Activated CD8-positive, alpha-beta memory T cell treated with anti-CD3 and anti-CD28 coated beads, Interleukin-2, amount 50 U/mL, for 1 hour (primary cell): ENCODE measurements around the gene ARHGAP26.

Experiments used
- DNase-seq: peaks from one replicate; pipeline ENCODE4 v3.0.0-alpha.2; 2020; ENCODE audit errors: extremely low read depth

ARHGAP26 gene

DNA sequence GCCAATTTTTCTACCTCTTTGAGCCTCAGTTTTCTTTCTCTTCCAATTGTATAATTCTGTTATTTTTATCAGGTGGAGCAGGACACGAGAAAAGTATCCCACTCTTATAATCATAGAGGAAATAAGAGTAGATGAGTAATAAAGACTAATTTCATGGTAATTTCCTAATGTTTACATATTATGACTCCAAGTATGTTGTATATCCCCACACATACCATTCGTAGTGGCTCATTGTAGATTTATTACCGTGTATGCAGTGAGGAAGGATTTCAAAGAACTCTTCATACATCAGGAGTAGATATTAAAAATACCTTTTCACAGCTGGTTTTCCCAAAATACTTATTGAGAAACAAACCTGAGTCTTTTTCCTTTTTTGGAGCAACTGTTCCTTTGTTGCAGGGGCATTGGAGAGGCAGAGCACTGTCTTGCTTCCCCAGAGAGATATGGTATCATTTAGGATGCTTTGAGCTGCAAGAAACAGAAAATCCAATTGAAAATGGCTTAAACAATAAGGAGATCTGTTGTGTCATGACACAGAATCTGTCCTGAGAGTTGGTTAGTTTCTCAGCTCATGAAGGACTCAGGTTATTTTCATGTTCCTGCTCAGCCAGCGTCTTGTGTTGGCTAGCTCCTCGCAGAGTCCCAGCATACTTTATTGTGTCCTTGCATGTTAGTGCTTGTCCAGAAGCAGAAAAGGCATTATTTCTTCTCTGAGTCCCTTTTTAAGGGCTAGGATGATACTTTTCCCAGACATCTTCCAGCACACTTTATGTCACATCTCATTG is 291.2 kb downstream of the ARHGAP26 start:
- DNase-seq: no peak

DNA sequence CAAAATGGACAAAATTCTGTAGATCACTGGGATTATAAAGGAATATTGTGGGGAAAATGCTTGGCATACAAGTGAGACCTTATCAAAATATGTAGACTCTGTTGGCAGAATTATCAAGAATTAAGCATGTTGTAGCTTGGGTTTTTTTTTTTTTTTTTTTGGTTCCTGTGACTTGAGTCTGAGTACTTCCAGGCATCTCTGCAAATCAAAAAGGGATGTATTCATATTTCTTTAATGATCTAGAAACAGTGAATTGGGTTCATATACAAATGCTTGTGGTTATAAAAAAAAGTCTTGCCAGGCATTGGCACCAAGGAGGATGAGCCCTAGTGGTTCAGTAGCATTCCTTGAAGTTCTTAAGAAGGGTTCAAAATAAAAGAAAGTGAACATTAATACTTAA is 292.2 kb downstream of the ARHGAP26 start:
- DNase-seq: no peak

DNA sequence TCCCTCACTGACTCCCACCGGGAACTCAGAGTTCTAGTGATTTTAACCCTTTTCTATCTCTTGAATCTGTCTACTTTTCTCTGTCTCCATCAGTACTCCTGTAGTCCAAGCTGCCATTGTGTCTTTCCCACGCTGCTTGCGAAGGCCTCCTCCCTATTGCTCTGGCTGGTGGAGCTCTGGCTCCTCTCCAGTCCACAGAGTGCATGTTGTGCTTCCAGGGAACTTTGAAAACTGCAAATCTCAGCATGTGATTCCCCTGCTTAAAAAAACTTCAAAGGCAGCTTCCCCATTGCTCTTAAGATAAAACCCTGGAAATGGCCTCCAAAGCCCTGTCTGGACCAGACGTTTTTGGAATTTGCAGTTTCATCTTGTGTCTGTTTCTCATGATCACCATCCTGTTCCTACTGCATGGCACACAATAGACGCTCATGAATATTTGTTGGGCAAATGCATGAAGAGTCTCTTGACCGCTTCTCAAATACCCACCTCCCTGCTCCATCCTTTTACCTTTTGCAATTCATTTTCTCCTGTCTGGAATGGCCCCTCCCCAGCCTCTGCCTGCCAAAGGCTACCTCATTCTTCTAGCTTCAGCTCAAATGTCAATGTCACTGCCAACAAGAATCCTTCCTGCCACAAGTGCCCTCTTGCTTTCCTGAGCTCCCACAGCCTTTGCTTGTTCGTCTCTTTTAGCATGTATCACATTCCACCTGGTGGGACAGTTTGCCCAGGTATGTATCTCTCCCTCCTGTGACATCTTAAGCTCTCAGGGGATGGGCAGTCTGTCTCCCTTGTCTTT is 293.2 kb downstream of the ARHGAP26 start:
- DNase-seq: no peak

DNA sequence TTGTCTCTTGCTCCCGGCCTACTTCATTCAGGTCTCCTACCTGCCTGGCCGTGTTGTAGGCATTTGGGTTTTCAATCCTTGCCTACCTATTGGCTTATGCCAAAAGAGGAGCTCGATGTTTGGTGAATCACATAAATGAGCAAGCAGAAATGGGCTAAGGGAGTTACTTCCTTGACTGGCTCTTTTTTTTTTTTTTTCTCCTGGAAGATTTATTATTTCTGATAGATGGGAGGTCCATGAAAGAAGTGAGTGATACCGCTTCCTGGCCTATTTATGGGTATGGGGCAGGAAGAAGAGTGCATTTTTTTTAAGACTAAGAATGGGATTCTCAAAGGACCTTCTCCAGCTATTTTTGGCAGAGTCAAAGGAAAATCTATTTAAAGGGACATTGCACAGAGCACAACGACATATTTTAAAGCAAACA is 294.1 kb downstream of the ARHGAP26 start:
- DNase-seq: no peak

DNA sequence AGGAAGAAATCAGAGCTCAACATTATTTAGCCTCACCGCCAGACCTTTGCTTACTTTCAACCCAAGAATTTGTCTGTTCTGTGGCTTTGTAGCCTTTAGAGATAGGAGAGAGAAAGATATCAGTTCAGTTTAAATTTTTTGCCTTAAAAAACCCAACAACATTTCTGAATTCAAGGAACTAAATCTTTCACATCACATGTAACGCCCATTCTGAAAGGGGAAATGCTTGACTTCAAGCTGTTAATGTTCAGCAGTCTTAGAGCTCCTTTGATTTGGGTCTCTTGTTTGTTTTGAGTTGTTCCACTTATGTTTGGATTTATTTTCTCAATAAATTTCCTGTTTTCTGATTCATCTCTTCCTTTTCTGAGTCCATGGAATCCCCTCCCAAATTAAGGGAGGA is 294.5 kb downstream of the ARHGAP26 start:
- DNase-seq: no peak

DNA sequence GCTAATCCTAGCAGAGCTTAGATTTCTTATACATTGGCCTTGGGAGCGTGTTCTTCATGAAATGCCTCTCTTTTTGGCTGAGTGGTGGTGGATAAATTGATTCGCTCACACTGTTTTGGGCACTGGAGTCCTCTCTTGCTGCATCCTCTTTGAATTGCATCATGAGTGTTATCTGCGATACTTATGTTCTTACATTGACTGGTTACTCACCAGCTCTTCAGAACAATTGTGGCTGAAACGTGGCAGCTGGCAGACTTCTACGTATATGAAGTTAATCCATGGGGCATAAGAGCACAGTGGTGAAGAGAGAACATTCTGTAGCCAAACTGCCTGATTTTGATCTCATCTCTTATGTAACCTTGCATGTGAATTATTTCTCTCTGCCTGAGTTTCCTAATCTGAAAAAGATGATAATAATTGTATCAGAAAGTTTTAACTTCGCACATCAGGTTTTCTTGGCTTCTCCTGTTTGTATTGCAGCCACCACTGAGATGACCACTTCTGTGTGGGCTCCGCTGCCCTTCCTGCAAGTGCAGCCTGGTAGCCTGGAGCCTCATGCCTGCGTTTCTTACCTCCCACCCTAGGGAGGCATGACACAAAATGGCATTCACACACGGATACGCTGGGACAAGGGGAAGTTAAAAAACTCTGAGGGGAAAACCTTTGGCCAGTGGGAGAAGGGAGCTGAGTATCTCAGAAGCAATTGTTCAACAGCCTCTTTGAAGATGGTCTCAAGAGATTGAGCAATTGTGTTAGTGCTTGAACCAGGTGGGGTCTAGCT is 295.2 kb downstream of the ARHGAP26 start:
- no peak for DNase-seq

DNA sequence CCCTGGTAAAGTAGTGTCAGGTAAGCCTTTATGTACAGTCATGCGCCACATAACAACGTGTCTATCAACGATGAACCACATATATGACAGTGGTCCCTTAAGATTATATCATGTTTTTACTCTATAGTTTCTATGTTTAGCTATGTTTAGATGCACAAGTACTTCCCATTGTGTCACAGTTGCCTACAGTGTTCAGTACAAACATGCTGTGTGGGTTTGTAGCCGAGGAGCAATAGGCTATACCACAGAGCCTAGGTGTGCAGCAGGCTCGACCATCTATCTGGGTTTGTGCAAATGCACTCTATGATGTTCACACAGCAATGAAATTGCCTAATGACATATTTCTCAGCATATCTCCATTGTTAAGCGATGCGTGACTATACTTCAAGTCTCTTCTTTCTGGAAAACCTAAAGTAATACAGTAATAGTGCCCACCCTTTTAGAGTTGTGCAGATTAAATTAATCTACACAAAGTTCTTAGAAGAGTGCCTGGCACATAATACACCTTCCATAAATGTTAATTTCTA is 295.9 kb downstream of the ARHGAP26 start:
- DNase-seq: no peak

DNA sequence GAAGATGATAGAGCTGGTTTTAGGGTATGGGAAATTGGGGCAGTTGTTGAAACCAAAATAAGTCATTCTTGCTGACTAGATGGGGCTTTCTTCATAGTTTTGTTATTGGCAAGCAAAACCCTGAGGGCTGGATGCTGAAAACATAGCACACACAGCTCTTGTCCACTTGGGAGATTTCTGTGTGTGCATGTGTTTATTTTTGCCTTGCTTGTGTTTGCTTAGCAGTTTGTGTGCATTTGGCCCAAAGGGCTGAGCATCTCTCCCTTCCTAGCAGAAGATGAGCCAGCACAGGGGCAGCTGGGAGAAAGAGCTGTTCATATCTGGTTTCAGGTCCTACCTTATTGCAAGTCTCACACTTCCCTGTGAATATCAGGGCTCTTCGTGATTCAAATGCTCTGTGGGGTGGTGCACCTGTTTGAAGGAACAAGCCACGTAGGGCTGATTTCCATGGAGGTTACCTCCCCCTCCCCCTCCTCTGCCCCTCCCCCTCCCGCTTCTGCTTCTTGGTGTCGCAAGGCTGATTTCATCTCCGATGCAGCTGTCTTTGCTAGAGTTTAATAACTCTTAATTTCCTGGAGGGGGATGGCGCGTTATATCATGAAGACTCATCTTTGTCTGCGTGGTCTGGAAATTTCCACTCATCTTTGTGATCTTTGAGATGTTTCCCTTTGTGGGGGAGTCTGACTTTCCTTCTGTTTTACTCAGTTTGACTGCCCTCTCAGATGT is 296.5 kb downstream of the ARHGAP26 start:
- no peak for DNase-seq

DNA sequence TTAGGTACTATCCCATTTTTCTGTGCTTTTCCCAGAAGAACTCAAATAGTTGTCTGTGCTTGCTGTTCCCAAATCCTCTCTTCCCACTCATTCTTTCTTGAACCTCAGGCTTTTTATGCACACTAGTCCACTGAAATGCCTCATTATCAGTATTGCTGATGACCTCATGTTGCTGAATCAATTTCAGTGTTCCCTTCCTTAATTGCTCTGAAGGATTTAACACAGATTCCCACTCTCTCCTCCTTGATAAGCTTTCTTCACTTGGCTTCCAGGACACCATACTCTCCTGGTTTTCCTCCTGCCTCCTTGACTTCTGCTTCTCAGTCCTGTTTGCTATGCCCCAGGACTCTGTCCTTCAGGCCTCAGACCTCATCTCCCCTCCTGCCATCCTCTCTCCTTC is 298.5 kb downstream of the ARHGAP26 start:
- DNase-seq: no peak

DNA sequence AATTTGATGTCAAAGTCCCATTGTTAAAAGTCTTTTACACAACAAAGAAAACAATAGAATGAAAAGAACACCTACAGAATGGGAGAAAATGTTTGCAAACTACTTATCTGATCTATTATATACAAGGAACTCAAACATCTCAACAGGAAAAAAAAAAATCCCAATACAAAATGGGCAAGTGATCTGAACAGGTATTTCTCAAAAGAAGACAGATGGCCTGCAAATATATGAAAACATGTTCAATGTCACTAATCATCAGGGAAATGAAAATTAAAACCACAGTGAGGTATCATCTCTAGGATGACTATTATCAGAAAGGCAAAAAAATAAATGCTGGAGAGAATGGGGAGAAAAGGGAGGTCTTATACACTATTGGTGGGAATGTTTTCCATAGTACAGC is 301.8 kb downstream of the ARHGAP26 start:
- DNase-seq: no peak

DNA sequence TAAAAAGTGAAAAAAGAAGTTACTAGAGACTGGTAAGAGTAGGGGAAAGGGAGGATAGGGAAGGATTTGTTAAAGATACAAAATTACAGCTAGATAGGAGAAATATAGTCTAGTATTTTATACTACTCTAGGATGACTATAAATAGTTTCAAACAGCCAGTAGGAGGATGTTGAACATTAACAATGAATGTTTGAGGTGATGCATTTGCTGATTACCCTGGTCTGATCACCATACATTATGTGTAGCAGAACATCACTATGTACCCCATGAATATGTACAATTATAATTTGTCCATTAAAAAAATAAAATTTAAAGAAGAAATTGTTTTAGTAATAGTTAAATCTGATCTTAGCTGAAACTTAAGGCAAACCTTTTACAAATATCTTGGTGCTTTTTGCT is 302.6 kb downstream of the ARHGAP26 start:
- no peak for DNase-seq

DNA sequence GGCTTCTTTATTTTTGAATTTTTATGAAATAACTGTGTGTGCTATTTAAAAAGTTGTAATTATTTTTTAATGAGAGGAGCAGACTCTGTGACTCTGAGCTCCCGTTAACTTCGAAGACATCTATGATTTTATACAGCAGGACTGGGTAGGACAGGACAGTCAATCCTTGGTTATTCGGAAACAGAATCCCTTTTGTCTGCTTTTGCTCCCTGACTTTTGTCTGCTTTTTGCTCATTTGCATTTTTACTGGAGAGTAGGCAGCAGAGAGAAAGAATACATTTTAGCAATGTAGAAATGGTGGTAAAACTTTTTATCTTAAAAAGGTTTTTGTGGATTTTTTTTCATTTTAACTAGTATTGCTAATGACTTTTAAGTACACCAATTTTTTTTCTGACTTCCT is 303.6 kb downstream of the ARHGAP26 start:
- DNase-seq: no peak

DNA sequence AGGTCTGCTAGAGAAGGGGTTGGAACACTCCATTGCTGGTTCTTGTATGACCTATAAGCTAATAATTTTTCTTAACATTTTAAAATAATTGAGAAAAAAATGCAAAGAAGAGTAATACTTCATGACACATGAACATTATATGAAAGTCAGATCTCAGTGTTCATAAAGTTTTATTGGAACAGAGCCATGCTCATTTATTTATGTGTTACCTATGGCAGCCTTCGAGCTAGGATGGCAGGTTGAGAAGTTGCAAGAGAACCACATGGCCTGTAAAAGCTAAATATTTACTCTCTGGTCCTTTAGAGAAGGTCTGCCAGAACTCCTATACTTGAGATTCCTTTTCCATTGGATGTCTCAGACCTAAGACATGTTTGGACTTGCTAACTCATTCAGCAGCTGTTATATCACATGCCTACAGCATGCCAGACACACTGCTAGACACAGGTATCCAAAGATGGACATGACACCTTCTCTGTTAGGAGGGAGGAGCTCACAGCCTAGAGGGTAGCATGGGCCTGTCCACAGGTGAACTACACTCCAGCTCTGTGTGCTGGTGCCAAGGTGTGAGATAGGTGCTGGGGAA is 304.3 kb downstream of the ARHGAP26 start:
- no peak for DNase-seq

DNA sequence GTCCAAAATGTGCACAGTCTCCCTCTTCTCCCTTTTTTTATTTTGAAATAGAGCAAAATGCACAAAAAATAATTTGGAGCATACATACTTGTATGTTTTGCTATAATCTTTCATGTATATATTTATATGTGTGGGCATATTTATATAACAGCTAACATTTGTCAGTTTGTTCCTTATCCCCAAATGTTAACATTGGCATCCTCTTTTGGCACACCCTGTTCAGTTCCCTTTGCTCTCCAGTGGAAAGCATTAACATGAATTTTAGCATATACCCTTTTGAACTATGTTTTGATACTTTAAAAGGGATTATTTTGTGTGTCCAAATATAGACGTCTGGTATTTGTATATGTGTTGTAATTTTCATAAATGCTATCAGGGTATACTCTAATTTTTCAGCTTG is 306.2 kb downstream of the ARHGAP26 start:
- no peak for DNase-seq

DNA sequence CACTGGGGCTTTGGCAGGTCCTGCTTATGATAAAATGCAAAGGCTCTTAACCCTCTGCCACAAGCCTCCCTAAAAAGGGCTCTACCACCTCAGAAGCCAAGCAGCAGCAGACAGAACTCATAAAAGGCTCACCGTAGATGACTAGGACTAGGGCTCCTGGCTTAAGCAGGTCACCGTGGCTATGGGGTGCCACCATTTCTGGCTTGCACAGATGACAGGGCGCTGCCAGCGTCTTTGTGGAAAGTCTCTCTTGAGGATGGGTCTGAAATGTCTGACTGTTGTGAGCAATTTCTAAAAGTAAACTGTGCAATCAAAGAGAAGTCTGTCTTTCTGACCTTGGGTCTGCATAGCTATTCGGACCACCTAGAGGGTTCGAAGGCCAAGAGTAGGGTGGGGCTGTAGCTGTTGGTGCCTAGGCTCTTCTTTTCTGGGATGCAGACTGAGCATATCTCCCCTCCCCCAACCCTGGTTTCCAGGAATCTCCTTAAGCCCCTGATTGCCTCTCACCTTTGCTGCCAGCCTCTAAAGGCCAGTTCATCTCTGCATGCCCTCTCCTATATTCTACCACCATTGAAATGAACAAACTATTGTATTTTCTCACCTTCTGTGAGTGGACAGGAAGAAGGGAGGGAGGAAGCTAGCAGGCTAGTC is 307.4 kb downstream of the ARHGAP26 start:
- DNase-seq: no peak

DNA sequence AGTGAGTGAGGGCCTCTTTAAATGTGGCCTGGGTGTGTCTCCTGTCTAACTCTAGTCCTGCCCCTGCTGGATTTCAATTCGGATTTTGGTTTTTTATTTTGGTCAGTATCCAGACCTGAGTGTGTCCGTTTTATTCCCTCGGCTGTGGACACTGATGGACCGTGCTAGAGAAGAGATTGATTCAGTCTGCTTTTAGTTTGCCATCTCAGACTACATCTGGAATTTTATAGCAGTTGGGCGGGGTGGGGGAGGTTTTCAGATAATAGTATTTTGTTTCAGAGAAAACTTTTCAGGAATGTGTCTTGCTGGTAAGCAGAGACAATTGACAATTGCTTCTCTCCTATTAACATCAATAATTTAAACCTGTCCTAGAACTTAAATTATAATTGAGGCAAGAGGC is 308.1 kb downstream of the ARHGAP26 start:
- DNase-seq: no peak

DNA sequence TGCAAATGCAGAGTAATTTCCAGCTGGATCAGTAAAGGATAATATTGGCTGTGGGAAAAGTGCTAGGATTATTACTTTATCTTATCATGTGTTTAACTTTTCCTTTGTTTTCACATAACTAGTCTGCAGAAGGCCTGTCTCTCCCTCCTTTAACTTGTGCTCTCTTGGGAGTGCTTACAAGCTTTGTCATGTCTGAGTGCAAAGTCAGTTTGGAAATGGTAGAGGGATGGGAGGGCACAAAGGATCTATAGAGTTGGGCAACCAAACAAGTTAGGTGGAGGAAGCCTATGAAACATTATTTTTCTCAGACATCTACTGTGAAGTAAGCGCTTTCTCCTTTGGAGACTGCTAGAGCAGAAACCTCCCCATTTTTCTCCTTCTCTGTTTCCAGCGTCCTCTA is 308.8 kb downstream of the ARHGAP26 start:
- no peak for DNase-seq

DNA sequence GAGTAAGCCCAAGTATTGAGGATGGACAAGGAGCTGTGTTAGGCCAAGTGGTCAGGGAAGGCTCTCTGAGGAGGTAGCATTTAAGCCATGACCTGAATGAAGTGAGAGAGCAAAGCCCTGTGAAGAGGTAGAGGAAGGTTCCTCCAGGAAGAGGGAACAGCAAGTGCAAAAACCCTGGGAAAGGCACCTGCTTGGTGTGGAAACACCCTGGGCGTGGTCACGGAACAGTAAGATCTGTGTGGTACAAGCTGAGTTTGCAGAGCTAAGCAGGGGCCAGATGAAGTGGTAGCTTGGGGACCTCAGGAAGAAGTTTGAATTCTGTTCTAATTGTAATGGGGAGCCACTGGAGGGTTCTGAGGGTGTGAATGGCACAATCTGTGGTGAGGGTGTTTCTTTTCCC is 310.2 kb downstream of the ARHGAP26 start:
- DNase-seq: no peak

DNA sequence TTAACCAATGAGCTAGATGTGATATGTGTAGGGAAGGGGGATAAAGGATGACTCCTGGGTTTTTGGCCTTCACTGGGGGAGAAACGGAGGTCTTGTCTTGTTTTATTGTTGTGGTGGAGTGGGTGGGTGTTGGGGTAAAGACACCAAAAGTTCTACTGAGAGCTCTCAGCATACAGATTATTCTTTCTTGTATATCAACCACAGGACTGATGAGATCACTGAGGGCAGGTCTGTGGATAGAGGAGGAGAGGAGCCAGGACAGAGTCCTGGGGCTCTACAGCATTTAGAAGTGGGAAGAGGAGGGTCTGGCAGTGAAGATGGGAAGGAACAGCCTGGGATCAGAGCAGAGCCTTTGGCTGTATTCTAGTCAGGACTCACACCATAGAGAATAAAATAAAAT is 310.8 kb downstream of the ARHGAP26 start:
- DNase-seq: no peak

DNA sequence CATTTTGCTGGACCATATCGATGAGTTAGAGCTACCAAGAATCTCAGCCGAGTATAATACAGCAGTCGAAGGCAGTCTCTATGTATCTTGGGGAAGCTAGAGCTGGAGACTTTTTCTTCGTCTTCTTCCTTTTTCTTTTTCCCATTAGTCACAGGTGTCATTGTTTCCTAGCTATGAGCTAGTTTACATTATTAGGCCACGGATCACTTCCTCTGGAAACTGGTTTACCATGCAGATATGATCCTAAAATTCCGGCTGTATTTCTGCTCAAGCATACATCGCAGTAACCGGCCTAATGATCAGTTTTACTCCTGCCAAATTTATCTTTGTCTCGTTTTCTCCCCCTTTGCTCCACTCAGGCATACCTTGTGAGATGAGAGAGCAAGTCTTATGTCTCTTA is 312.8 kb downstream of the ARHGAP26 start:
- no peak for DNase-seq

DNA sequence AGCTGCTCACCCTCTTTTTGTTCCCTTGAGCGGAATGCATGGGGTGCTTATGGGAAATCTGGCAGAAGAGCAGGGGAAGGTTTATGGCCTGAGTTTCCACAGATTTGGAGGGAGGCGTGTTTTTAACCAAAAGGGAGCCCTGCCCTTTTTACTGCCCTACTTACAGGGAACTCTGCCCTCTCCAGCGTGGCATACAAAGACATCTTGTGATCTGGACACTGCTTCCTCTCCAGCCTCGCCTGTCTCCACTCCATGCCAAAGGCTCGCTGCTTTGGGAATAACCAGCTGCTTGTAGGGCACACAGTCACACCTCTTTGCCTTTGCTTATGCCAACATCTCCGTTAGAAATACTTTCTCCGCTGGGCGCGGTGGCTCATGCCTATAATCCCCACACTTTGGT is 314.2 kb downstream of the ARHGAP26 start:
- no peak for DNase-seq
